ENCODE results near the gene SERPINA1.
"Not testable (repeated sequence)": the region's sequence is repeated elsewhere in the genome, so short reads cannot be mapped to it uniquely, and the experiment has no call there.

Gene SERPINA1

GRCh38 chr14:94382716-94383596 is 5.4 kb downstream of the SERPINA1 start:
- DNase-seq = no peak

GRCh38 chr14:94382099-94382715 is 6.2 kb downstream of the SERPINA1 start:
- DNase-seq = no peak

- no peak for DNase-seq
These were observed 7.0 kb downstream of the SERPINA1 start for GRCh38 chr14:94381149-94382030.

GRCh38 chr14:94380225-94381148 is 7.9 kb downstream of the SERPINA1 start:
- no peak for DNase-seq

- DNase-seq = no peak
These were observed 8.8 kb downstream of the SERPINA1 start for GRCh38 chr14:94379291-94380224.

- DNase-seq = no peak
These were observed 9.7 kb downstream of the SERPINA1 start for GRCh38 chr14:94378527-94379290.

GRCh38 chr14:94377866-94378470 is 10.4 kb downstream of the SERPINA1 start:
- no peak for DNase-seq

GRCh38 chr14:94376976-94377865 is 11.2 kb downstream of the SERPINA1 start:
- DNase-seq = no peak

GRCh38 chr14:94376108-94376975 is 12.1 kb downstream of the SERPINA1 start:
- no peak for DNase-seq

- DNase-seq = no peak
These were observed 12.8 kb downstream of the SERPINA1 start for GRCh38 chr14:94375552-94376107.

GRCh38 chr14:94374749-94375260 is 13.6 kb downstream of the SERPINA1 start:
- DNase-seq = no peak

GRCh38 chr14:94374116-94374515 is 14.3 kb downstream of the SERPINA1 start:
- DNase-seq = no peak

- DNase-seq = no peak
These were observed 14.7 kb downstream of the SERPINA1 start for GRCh38 chr14:94373708-94374107.

- no peak for DNase-seq
These were observed 16.3 kb downstream of the SERPINA1 start for GRCh38 chr14:94372021-94372605.

- DNase-seq = no peak
These were observed 17.9 kb downstream of the SERPINA1 start for GRCh38 chr14:94370524-94370910.

- not testable (repeated sequence) for DNase-seq
These were observed 18.5 kb downstream of the SERPINA1 start for GRCh38 chr14:94369766-94370523.
